Testis (tissue), 5 donors: Measurements from ENCODE around the gene RHBDL1. TPM values are rescaled to one million over a fixed set of nuclear protein-coding genes. Genes with fewer than 3 reads are reported as not detected.
A peak's percentile ranks its signal among the peaks of the same experiment; 100 is the strongest.

Source experiments
- DNase-seq: peaks from one replicate; pipeline ENCODE4 v3.0.0-alpha.2; 2019
- H3K27ac ChIP-seq, 2 donors: fragments of 200-600 bp; sonication (generic); one replicate each; pipeline ENCODE4 v1.5.1; 2019
- H3K27me3 ChIP-seq: fragments of 200-600 bp; sonication (generic); one replicate; pipeline ENCODE4 v1.5.1; 2019
- H3K36me3 ChIP-seq: fragments of 200-600 bp; sonication (generic); one replicate; pipeline ENCODE4 v1.5.1; 2017; ENCODE audit warnings: low read depth; ENCODE audit errors: missing control alignments
- H3K4me1 ChIP-seq: fragments of 200-600 bp; sonication (generic); one replicate; pipeline ENCODE4 v1.5.1; 2019
- H3K4me3 ChIP-seq, 2 donors: fragments of 200-600 bp; sonication (generic); one replicate each; pipeline ENCODE4 v1.5.1; 2017 to 2019
- H3K9me3 ChIP-seq: fragments of 200-600 bp; sonication (generic); one replicate; pipeline ENCODE4 v1.5.1; 2017
- CTCF ChIP-seq, 3 experiments: fragments of 450-650 bp in 2 of 3; fragments of 200-600 bp in 1 of 3; sonication (generic) in 1 of 3; IDR thresholded peaks; one replicate each; pipeline ENCODE4 v1.5.1; 2016 to 2019; ENCODE audit warnings: antibody characterized with exemption in 3 of 3, mild to moderate bottlenecking in 2 of 3, moderate library complexity in 1 of 3
- POLR2A ChIP-seq: fragments of 450-650 bp; IDR thresholded peaks from one replicate; pipeline ENCODE4 v1.6.1; 2017; ENCODE audit warnings: antibody characterized with exemption, mild to moderate bottlenecking, moderate library complexity
- WGBS, 2 donors: methylation state at CpG; one replicate each; pipeline ENCODE4 v1.1.5; 2018; 5-methylcytosine and 5-hydroxymethylcytosine counted together
- intact Hi-C: fragments of 100-400 bp; cut with DNase I; formaldehyde crosslinking; loops from one replicate; pipeline ENCODE4 v1.15.1; 2023; ENCODE audit warnings: low total_unique reads
- long read RNA-seq, 2 donors: transcript quantifications; one replicate each; lab custom pipeline, GENCODE V29; 2026
- polyA plus RNA-seq: library from polyadenylated mRNA; stranded (reverse); fragments of 350-450 nt; fragmentation: Illumina TruSeq; extraction: RNeasy Lipid Tissue Mini Kit (QIAGEN cat#74804); gene quantifications from one replicate; pipeline ENCODE4 v1.2.3, GENCODE V29; 2014; ENCODE audit warnings: low read depth, low replicate concordance; ENCODE audit not compliant: insufficient read depth
- total RNA-seq, 2 donors: library from RNA; depleted of rRNA; stranded (reverse); fragments of >200 nt; gene quantifications; one replicate each; pipeline ENCODE4 v1.2.3, GENCODE V29; 2016

RHBDL1 gene
- total RNA-seq: 1 to 10 TPM; 8.5 to 9.8 TPM
- polyA plus RNA-seq: 2.1 TPM
- long read RNA-seq, donor 1: 0 reads
- long read RNA-seq, donor 2: 0 reads

GRCh38 chr16:674968-675883 lies at the start of gene RHBDL1:
TSS of gene RHBDL1 (plus strand) at chr16:675671. CDS start at chr16:675791, 120 bp downstream.
- 6 to 11% methylated on average over 3 to 61 of the region's 73 CpGs for WGBS, 2 donors
- H3K4me1 ChIP-seq: peaks cover 26% of the 10 kb centered on the region
- TF ChIP-seq POLR2A (no peak), CTCF (IDR thresholded peaks at IDR 0.05) (no peak)
- DNase-seq: no peak
- H3K27ac ChIP-seq: peak within 1 kb of the TSS in 1 of 2 donors; percentile 64
- no peaks in the 10 kb centered on the region for H3K27me3 ChIP-seq
- H3K4me3 ChIP-seq: peak within 1 kb of the TSS in 1 of 2 donors; percentile 24
- H3K36me3 ChIP-seq: no peaks in the 10 kb centered on the region
- H3K9me3 ChIP-seq: no peaks in the 10 kb centered on the region
- intact Hi-C loops: no loop called here

GRCh38 chr16:625977-626765 lies 49.3 kb upstream of the RHBDL1 start:
- 93 to 95% methylated on average over 19 to 35 of the region's 35 CpGs for WGBS, 2 donors
- H3K36me3 ChIP-seq: no peaks in the 10 kb centered on the region

DNA sequence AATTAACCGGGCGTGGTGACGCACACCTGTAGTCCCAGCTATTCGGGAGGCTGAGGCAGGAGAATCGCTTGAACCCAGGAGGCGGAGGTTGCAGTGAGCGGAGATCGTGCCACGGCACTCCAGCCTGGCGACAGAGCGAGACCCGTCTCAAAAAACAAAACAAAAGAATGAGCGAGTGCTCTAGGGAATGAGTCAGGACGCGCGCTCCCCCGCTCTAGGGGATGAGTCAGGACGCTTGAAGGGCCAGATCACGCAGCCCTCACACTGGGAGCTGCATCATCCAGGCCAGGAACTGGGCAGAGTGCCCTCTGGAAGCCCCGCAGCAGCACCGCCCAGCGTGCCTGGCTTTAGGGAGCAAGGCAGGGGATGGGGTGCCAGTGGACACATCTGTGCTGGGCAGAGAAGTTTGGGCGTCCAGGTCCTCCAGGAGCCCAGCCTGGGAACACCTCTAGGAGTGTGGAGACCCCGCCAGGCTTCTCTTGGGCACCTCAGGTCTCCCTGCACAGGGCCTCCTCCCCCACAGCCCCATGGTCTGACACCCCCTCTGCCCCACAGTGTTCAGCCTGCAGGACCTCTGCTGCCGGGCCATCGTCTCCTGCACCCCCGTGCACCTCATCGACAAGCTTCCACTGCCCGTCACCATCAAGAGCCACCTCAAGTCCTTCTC lies 48.6 kb upstream of the RHBDL1 start:
- no peak for TF ChIP-seq CTCF (IDR thresholded peaks at IDR 0.05)
- H3K9me3 ChIP-seq: no peaks in the 10 kb centered on the region
- intact Hi-C loops: no loop called here
- no peaks in the 10 kb centered on the region for H3K36me3 ChIP-seq
- no peaks in the 10 kb centered on the region for H3K27me3 ChIP-seq
- H3K4me1 ChIP-seq: peaks cover 20% of the 10 kb centered on the region
- DNase-seq: no peak
- WGBS, 2 donors: 88 to 93% methylated on average over 17 to 29 of the region's 29 CpGs
- H3K4me3 ChIP-seq: no peak overlapping the region
- H3K27ac ChIP-seq: no peak overlapping the region

More at GRCh38 chr16:625977-626765, 49.3 kb upstream of the RHBDL1 start:
- no peak for TF ChIP-seq POLR2A
- no peak for TF ChIP-seq CTCF (IDR thresholded peaks at IDR 0.05)
- Histone ChIP-seq H3K4me1 (peaks cover 18% of the 10 kb centered on the region), H3K4me3 (no peak overlapping the region), H3K27ac (no peak overlapping the region), H3K9me3 (no peaks in the 10 kb centered on the region), H3K27me3 (no peaks in the 10 kb centered on the region)
- no peak for DNase-seq
- intact Hi-C loops: no loop called here

DNA sequence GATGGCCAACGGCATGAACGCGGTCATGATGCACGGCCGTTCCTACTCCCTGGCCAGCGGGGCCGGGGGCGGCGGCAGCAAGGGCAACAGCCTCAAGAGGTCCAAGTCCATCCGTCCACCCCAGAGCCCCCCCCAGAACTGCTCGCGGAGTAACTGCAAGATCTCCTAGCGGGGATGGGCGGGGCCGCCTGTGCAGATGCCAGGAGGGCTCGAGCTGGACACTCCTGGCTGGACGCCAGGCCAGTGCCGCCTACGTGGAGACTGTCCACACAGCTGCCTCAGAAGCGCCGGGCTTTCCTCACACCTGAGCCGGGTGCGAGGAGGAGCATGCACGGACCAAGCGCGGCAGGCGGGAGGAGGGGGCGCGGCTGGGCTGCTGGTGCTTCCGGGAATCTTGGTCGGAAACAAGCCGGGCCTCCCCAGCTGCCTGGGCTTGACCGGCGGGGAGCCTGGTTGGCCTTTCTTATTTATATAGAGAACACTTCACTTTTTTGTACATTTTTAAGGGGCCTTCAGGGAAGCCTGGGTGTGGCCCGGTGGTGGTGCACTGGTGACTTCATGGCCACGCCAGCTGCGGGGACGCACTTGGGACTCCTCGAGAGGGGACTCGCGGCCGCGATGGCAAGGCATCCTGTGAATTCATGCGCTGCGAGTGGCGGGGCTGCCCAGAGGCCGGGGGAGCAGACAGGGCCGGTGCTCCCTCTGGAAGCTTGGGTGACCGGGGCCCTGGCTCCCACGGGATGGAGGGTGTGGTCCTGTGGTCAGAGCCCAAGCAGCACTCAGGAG lies 47.8 kb upstream of the RHBDL1 start:
- intact Hi-C loops: no loop called here
- 87 to 92% methylated on average over 43 to 50 of the region's 50 CpGs for WGBS, 2 donors
- Histone ChIP-seq H3K9me3 (no peaks in the 10 kb centered on the region), H3K4me3 (no peak overlapping the region), H3K36me3 (no peaks in the 10 kb centered on the region), H3K27ac (no peak overlapping the region), H3K4me1 (peaks cover 20% of the 10 kb centered on the region), H3K27me3 (no peaks in the 10 kb centered on the region)
- TF ChIP-seq POLR2A (no peak), CTCF (IDR thresholded peaks at IDR 0.05) (no peak)
- DNase-seq: no peak
